ENCODE measurements around the gene ATL2.

ATL2 gene

GRCh38 chr2:38265461-38265860 lies 111.6 kb downstream of the ATL2 start:
- H3K4me3 ChIP-seq (replicated peaks; ENCODE audit: low read depth, low read length): no peak overlapping the region
- no peak for TF ChIP-seq CTCF (IDR thresholded peaks at IDR 0.05; ENCODE audit: low read length, missing control alignments)
- no peak for DNase-seq (ENCODE audit: low read depth)

GRCh38 chr2:38264396-38265221 lies 112.5 kb downstream of the ATL2 start:
- no peak for TF ChIP-seq CTCF (IDR thresholded peaks at IDR 0.05; ENCODE audit: low read length, missing control alignments)
- DNase-seq (ENCODE audit: low read depth): no peak
- H3K4me3 ChIP-seq (replicated peaks; ENCODE audit: low read depth, low read length): no peak overlapping the region

GRCh38 chr2:38263293-38263692 lies 113.8 kb downstream of the ATL2 start:
- no peak for DNase-seq (ENCODE audit: low read depth)
- H3K4me3 ChIP-seq (replicated peaks; ENCODE audit: low read depth, low read length): no peak overlapping the region
- no peak for TF ChIP-seq CTCF (IDR thresholded peaks at IDR 0.05; ENCODE audit: low read length, missing control alignments)

- no peak for DNase-seq (ENCODE audit: low read depth)
- no peak overlapping the region for H3K4me3 ChIP-seq (replicated peaks; ENCODE audit: low read depth, low read length)
- no peak for TF ChIP-seq CTCF (IDR thresholded peaks at IDR 0.05; ENCODE audit: low read length, missing control alignments)
Measured at GRCh38 chr2:38262069-38262871, 114.8 kb downstream of the ATL2 start.

- TF ChIP-seq CTCF (IDR thresholded peaks at IDR 0.05; ENCODE audit: low read length, missing control alignments): no peak
- no peak overlapping the region for H3K4me3 ChIP-seq (replicated peaks; ENCODE audit: low read depth, low read length)
- DNase-seq (ENCODE audit: low read depth): no peak
Measured at GRCh38 chr2:38261569-38262068, 115.5 kb downstream of the ATL2 start.

GRCh38 chr2:38260972-38261371 lies 116.1 kb downstream of the ATL2 start:
- DNase-seq (ENCODE audit: low read depth): no peak
- H3K4me3 ChIP-seq (replicated peaks; ENCODE audit: low read depth, low read length): no peak overlapping the region
- TF ChIP-seq CTCF (IDR thresholded peaks at IDR 0.05; ENCODE audit: low read length, missing control alignments): no peak
